Eye (tissue), 1 donor: ENCODE results near the gene STAP2.
"Not testable (repeated sequence)": the region's sequence is repeated elsewhere in the genome, so short reads cannot be mapped to it uniquely, and the experiment has no call there.

Experiments used
- DNase-seq: peaks from one replicate; pipeline ENCODE4 v3.0.0-alpha.2; 2015

STAP2 gene

DNA sequence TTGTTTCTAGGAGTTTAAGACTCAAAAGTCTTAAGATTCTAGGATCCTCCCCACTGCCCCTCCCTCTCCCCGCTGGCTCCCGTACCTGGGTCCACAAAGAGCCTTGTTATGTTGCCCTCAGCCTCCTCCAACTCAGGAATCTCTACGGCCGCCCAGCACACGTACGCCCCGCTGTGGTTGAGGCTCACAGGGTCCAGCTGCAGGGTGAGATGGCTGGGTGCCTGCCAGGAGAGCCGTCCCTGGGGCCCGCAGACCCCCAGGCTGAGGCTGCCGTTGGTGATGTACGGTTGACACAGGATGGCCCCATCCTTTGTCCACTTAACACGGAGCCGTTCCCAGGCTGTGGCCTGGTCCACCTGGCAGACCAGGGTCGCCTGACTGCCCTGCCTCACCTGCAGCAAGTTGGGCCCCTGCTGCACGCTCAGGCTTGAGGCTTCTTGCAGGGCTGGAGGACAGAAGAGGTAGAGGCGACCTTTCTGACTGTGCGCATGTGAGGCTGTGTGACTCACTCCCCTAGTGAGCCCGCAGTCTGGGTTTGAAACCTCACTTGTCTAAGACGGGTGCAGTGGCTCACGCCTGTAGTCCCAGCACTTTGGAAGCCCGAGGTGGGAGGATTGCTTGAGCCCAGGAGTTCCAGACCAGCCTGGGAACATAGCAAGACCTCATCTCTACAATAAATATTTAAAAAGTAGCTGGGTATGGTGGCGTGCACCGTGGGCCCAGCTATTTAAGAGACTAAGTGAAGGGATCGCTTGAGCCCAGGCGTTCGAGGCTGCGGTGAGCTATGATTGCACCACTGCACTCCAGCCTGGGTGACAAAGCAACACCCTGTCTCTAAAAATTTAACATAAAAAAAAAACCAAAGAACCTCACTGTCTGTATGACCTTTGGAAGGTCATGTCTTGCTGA lies 40.5 kb downstream of the STAP2 start:
- DNase-seq = no peak

DNA sequence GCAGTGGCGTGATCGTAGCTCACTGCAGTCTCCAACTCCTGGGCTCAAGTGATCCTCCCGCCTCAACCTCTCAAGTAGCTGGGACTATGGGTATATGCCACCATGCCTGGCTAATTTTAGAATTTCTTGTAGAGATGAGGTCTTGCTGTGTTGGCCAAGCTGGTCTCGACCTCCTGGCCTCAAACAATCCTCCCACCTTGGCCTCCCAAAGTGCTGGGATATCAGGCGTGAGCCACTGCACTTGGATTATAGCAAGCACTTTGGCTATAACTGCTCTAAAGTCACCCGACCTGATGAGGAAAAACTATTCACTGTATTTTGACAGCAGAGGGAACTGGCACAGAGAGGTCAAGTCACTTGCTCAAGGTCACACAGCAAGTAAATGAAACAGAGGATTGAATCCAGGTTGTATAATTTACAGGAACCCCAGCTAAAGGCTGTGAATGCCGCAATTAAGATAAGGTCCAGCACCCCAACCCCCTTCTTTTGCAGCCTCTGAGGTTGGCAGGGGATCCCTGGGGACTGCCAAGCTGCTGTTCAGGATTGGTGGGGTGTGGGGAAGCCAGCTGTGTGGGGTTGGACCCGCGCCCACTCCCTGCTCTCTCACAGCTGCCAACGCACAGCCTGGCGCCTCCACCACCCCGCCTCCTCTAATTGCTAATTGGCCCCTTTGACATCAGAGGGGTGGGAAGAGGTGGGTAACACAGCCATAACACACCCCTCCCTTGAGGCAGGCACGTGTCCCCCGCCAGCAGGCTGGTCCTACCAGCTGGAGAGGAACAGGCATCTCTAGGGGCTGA lies 42.5 kb downstream of the STAP2 start:
- peak; percentile 73 for DNase-seq

DNA sequence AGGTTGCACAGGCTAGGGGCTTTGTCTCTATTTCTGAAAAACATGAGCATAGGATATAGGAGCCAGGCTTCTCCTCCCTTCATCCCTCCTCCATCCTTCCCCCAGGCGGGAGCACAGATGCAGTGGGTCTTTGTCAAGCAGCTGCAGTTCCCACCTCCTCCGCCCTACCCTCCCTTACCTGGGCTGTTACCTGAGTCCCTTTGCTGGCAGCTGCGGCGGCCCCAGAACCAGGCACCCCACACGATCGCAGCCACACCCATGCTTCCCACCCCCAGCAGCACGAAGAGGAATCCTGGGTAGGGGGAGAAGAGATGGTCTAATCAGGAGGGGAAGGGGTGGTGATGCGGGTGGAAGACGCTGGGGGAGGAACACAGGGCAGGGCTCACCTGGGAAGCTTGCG lies 44.2 kb downstream of the STAP2 start:
- no peak for DNase-seq

DNA sequence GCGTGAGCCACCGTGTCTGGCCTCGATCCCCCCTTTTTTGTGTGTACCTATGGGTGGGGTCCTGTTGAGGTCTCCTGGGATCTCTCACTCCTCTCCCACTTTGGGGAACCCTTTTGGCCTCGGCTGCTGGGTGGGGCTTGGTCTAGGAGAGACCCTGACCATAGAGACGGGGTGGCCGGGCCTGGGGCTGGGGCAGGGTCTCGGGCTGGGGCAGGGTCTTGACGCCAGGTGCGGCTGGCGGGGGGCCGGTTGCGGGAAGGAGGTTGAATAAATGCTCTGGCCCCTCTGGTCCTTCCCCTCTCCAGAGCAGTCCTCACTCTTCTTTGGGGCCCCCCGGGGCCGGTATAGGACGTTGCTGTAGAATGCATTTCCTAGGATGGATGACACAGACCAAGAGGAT lies 46.1 kb downstream of the STAP2 start:
- no peak for DNase-seq

DNA sequence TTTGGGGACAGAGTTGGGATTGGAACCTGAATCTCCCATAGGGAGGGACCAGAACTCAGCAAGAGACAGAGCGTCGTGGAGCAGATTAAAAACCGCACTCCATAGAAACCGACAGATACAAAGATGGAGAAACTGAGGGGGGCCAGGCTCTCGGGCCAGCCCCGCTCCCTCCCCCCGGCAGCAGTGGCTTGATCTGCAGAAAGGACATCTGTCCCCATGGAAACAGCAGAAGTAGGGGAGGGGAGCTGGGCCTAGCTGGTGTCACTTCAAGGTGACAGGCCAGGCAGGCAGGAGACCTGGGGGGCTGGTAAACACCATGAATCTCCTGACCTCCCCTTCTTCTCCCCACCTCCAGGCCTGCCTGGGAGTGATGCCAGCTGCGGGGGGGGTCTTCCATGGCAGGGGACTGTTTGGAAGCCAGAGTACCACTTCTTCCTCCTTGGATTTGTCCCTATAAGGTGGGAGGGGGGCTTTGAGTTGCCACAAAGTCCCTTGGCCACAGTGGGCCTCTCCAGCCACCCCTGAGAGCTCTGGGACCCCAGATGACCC lies 47.4 kb downstream of the STAP2 start:
- no peak for DNase-seq

DNA sequence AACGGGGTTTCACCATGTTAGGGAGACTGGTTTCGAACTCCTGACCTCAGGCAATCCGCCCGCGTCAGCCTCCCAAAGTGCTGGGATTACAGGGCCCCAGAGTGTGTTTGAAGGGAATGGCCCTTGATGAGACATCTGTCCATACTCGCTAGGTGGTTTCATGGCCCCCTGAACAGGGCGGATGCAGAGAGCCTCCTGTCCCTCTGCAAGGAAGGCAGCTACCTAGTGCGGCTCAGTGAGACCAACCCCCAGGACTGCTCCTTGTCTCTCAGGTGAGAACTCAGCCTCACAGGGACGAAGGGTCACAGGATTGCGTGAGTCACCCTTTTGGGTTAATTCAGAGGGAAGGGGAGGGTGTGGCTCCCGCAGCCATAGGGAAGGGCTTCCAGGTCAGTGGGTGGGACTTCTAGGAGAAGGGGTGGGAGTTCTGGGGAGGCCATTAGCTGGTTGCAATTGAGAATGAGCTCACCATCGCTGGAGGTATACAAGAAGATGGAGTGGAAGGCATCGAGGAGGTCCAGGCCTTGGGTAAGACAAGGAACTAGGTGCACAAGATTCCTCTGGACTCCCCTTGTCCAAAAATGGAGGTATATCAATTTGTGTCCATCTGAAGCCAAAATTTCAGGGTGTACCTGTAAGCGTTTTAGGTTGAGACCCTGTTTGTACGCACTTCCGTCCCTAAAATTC lies 50.4 kb downstream of the STAP2 start:
- DNase-seq = no peak

DNA sequence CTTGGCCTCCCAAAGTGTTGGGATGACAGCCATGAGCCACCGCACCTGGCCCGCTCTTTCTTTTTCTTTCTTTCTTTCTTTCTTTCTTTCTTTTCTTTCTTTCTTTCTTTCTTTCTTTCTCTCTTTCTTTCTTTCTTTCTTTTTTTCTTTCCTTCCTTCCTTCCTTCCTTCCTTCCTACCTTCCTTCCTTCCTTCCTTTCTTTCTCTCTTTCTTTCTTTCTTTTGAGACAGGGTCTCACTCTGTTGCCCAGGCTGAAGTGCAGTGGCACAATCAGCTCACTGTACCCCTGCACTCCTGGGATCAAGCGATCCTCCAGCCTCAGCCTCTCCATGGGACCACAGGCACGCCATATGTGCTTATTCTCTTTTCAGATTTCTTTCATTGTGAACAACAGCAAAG lies 52.5 kb downstream of the STAP2 start:
- not testable (repeated sequence) for DNase-seq

DNA sequence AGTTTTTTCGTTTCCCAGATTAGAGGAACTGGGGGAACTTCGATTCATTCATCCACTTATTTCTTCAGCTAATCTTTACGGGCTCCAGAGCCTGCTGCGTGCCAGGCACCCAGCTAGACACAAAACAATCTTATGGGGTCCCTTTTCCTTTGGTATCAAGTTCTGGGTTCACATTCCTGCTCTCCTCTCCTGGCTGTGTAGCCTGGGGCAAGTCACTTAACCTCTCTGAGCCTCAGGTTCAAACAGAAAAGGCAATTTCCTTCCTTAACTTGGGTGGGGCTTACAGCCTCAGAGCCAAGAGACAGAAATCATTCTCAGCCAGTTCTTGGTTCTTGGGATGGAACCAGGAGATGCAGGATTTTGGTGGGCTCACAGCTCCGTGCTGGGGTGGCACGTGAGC lies 53.7 kb downstream of the STAP2 start:
- no peak for DNase-seq

DNA sequence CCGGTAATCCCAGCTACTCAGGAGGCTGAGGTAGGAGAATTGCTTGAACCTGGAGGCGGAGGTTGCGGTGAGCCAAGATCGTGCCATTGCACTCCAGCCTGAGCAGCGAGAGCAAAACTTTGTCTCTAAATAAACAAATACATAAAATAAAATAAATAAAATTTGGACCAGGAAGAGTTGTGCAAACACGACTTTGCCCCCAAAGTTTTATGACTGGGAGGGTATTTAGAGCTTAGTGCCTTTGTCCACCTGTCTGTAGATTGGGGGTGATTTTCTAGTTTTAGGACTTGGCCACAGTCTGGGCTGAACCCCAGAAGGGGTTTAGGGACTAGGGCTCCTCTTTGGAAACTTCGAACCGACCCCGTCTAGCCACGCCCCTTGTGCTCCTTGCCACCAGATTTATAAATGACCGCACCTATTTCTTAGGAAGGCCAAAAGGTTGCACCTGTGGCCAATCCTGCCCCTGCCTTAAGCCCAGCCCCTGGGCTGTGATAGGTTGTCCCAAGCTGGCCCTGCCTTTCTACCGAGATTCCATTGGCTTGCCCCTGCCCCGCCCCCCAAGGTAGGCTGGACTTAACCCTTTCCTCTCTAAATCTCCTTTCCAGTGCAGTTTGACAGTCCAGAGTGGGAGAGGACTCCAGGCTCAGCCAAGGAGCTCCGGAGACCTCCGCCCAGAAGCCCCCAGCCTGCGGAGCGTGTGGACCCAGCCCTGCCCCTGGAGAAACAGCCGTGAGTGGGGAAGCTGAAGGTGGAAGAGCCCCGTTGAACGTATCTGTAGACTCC lies 54.3 kb downstream of the STAP2 start:
- peak; percentile 37 for DNase-seq

DNA sequence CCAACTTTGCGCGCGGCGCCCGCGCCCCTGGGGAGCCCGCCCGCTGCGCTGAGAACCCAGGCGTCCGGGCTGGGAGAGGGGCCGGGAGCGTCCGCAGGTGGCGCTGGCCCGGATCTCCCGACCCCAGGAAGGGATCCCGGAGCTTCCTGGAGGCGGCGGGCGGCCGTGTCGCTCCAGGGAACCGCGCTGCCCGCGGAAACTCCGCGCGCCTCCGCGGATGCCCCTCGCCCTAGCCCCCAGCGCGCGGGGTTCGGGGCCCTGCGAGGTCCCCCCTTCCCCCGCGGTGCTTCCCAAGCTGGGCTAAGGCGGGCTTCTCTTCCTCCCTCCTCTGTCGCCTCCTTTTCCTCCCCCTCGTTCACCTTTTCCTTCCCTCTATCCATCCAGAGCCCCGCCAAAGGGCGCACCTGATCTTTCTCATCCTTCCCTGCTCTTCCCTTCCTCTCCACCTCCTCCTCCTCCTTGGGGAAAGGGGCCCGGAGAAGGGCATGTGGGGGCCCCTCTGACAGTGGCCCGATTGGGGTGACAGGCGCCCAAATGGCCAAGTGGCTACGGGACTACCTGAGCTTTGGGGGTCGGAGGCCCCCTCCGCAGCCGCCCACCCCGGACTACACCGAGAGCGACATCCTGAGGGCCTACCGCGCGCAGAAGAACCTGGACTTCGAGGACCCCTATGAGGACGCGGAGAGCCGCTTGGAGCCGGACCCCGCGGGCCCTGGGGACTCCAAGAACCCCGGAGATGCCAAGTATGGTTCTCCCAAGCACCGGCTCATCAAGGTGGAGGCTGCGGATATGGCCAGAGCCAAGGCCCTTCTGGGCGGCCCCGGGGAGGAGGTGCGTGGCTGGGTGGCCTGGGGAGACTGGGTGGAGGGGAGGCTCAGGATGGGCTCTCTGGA lies 58.9 kb downstream of the STAP2 start:
- peak; percentile 36 for DNase-seq

DNA sequence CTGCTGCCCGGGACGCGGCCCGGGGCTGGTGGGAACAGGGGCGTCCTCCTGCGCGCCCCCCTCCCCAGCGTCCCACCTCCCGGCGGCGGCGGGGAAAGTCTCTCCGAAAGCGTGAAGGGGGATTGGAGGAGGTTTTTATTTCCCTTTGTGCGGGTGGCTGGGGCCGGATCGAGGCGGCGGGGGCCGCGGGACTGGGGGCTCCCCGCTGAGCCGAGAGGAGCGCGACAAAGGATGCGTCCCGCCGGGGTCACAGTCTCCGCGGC lies 59.4 kb downstream of the STAP2 start:
- no peak for DNase-seq

DNA sequence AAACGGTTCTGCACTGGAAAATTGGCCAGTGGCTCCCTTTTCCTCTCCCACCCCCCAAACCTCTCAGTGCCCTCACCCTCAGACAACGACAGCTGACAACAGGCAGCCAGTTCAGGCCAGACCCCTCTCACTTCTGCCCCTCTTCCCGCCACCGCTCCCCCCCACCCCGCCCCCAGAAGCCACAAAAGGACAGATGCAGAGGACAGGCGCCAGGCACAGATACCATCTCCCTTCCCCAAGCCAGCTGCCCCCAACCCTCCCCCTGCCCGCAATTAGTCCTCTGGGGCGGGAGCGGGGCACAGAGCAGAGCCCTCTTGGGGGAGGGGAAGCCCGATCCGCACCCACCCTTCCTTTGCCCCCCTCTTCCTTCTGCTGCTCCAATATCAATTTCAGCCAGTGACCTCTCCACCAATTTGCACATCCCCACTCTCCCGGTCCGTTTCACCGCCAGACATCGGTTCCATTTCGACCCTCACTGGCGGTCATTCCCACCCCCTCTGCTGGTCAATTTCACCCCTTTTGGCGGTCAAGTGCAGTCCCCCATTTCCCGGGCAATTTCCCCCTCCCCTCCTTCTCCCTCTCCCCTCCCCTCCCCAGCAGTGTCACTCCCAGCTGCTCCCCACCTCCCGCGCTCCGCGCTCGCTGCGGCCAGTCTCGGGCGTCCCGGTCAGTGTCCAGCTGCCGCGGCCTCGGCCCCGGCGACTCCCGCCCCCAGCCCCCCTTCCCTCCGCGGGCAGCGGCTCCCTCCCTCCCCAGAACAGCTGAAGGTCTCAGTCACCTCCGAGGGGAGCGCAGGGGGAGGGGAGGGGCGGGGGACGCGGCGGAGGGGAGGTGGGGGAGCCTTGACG lies 60.0 kb downstream of the STAP2 start, which contains the start of gene SHD:
SHD (plus strand) TSS at position 848 of the 848 bp plus-strand sequence. CDS start 798 bp downstream, outside the sequence.
- peak; percentile 84 for DNase-seq

DNA sequence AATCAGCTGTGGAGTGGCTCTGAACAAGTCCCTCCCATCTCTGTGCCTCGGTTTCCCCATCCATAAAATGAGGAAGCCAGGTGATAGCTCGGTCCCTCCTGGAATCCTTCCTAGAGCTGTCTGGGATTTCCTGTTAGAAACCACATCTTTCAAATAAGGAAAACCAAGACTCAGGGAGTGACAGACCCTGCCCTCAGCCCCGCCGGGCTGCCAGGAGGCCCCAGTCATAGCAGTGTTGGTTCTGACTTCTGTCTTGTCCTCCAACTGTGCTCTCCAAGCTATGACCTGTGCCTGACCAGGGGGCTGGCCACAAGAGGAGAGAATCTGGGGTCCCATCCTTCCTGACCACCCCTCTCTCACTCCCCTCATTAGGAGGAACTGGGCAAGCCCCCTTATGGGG lies 60.6 kb downstream of the STAP2 start:
- DNase-seq = no peak

DNA sequence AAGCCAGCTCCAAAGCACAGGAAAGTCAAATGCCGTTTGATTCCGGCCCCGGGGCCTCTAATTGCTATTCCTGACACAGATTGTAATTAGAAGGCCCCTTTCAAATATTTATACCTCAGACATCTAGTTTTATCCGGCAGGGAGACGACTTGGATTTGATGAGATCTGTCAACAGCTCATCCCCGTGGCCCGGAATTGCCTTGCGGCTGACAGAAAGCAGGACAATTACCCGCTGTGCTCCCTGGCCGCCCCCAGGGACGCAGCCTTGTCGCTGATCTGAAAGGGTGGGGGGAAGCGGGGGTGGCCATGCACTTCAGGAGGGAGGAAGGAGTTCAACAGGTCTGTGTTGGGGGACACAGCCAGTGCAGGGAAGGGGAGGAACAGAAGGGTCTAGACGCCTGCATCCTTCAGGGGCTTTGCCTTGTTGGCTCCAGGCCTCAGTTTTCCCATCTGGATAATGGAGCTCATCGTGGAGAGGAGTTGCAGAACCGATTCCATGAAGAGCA lies 61.4 kb downstream of the STAP2 start:
- peak; percentile 68 for DNase-seq

DNA sequence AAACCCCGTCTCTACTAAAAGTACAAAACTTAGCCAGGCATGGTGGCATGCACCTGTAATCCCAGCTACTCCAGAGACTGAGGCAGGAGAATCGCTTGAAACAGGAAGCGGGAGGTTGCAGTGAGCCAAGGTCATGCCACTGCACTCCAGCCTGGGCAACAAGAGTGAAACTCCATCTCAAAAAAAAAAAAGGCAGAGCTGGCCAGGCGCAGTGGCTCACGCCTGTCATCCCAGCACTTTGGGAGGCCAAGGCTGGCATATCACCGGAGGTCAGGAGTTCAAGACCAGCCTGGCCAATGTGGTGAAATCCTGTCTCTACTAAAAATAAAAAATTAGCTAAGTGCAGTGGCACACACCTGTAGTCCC lies 64.3 kb downstream of the STAP2 start:
- not testable (repeated sequence) for DNase-seq
